ENCODE data around the gene VEZF1.

Gene VEZF1

GRCh38 chr17:57957120-57957850 lies 30.8 kb downstream of the VEZF1 start:
- H3K27ac ChIP-seq (ENCODE audit: low read length) = peak overlapping the region; percentile 24

GRCh38 chr17:57956291-57957119 lies 31.5 kb downstream of the VEZF1 start:
- H3K27ac ChIP-seq (ENCODE audit: low read length) = peak overlapping the region; percentile 93
- H3K9ac ChIP-seq (ENCODE audit: low read length in 2 of 2) = peak overlapping the region in 1 of 2 donors; percentile 86

More at GRCh38 chr17:57957120-57957850, 30.8 kb downstream of the VEZF1 start:
- Histone ChIP-seq H3K4me1 (ENCODE audit: control insufficient read depth, insufficient read depth, low read length) (peaks cover 35% of the 10 kb centered on the region), H3K27me3 (ENCODE audit: control insufficient read depth in 1 of 2, insufficient read depth in 2 of 2, low read length in 2 of 2) (no peaks in the 10 kb centered on the region), H3K9me3 (ENCODE audit: control insufficient read depth in 2 of 2, low read length in 2 of 2) (no peaks in the 10 kb centered on the region), H3K4me3 (ENCODE audit: low read length in 2 of 2) (no peak overlapping the region), H3K36me3 (ENCODE audit: control insufficient read depth in 2 of 2, insufficient read depth in 2 of 2, low read length in 2 of 2) (no peaks in the 10 kb centered on the region), H3K9ac (ENCODE audit: low read length in 2 of 2) (no peak overlapping the region)

GRCh38 chr17:57955183-57955931 lies 32.7 kb downstream of the VEZF1 start, which contains the start of gene CUEDC1:
TSS of gene CUEDC1 (minus strand) at chr17:57955412. CDS start at chr17:57885564, 69,848 bp downstream.
- H3K27me3 ChIP-seq (ENCODE audit: control insufficient read depth in 1 of 2, insufficient read depth in 2 of 2, low read length in 2 of 2) = no peaks in the 10 kb centered on the region
- H3K4me1 ChIP-seq (ENCODE audit: control insufficient read depth, insufficient read depth, low read length) = peaks cover 44% of the 10 kb centered on the region
- H3K9ac ChIP-seq (ENCODE audit: low read length in 2 of 2) = peak within 1 kb of the TSS; percentile 84 to 87

More at GRCh38 chr17:57956291-57957119, 31.5 kb downstream of the VEZF1 start:
- Histone ChIP-seq H3K4me1 (ENCODE audit: control insufficient read depth, insufficient read depth, low read length) (peaks cover 39% of the 10 kb centered on the region), H3K9me3 (ENCODE audit: control insufficient read depth in 2 of 2, low read length in 2 of 2) (no peaks in the 10 kb centered on the region), H3K36me3 (ENCODE audit: control insufficient read depth in 2 of 2, insufficient read depth in 2 of 2, low read length in 2 of 2) (no peaks in the 10 kb centered on the region), H3K27me3 (ENCODE audit: control insufficient read depth in 1 of 2, insufficient read depth in 2 of 2, low read length in 2 of 2) (no peaks in the 10 kb centered on the region), H3K4me3 (ENCODE audit: low read length in 2 of 2) (peak overlapping the region in 1 of 2 donors; percentile 80)

GRCh38 chr17:57954397-57955182 lies 33.5 kb downstream of the VEZF1 start:
- peak overlapping the region; percentile 72 to 77 for H3K4me3 ChIP-seq (ENCODE audit: low read length in 2 of 2)
- no peaks in the 10 kb centered on the region for H3K9me3 ChIP-seq (ENCODE audit: control insufficient read depth in 2 of 2, low read length in 2 of 2)
- H3K4me1 ChIP-seq (ENCODE audit: control insufficient read depth, insufficient read depth, low read length) = peaks cover 49% of the 10 kb centered on the region
- H3K9ac ChIP-seq (ENCODE audit: low read length in 2 of 2) = peak overlapping the region; percentile 81 to 87
- H3K27ac ChIP-seq (ENCODE audit: low read length) = peak overlapping the region; percentile 93
- H3K27me3 ChIP-seq (ENCODE audit: control insufficient read depth in 1 of 2, insufficient read depth in 2 of 2, low read length in 2 of 2) = no peaks in the 10 kb centered on the region
- H3K36me3 ChIP-seq (ENCODE audit: control insufficient read depth in 2 of 2, insufficient read depth in 2 of 2, low read length in 2 of 2) = no peaks in the 10 kb centered on the region

More at GRCh38 chr17:57955183-57955931, 32.7 kb downstream of the VEZF1 start, which contains the start of gene CUEDC1:
- Histone ChIP-seq H3K27ac (ENCODE audit: low read length) (peak within 1 kb of the TSS; percentile 93), H3K36me3 (ENCODE audit: control insufficient read depth in 2 of 2, insufficient read depth in 2 of 2, low read length in 2 of 2) (no peaks in the 10 kb centered on the region), H3K9me3 (ENCODE audit: control insufficient read depth in 2 of 2, low read length in 2 of 2) (no peaks in the 10 kb centered on the region), H3K4me3 (ENCODE audit: low read length in 2 of 2) (peak within 1 kb of the TSS; percentile 80 to 84)

- Histone ChIP-seq H3K27me3 (ENCODE audit: control insufficient read depth in 1 of 2, insufficient read depth in 2 of 2, low read length in 2 of 2) (no peaks in the 10 kb centered on the region), H3K36me3 (ENCODE audit: control insufficient read depth in 2 of 2, insufficient read depth in 2 of 2, low read length in 2 of 2) (no peaks in the 10 kb centered on the region), H3K27ac (ENCODE audit: low read length) (peak overlapping the region; percentile 93), H3K4me1 (ENCODE audit: control insufficient read depth, insufficient read depth, low read length) (peaks cover 56% of the 10 kb centered on the region), H3K9me3 (ENCODE audit: control insufficient read depth in 2 of 2, low read length in 2 of 2) (no peaks in the 10 kb centered on the region), H3K9ac (ENCODE audit: low read length in 2 of 2) (peak overlapping the region; percentile 81 to 87), H3K4me3 (ENCODE audit: low read length in 2 of 2) (peak overlapping the region; percentile 72 to 77)
Measured at GRCh38 chr17:57953705-57954396, 34.2 kb downstream of the VEZF1 start.

- H3K27ac ChIP-seq (ENCODE audit: low read length) = peak overlapping the region; percentile 93
- H3K9ac ChIP-seq (ENCODE audit: low read length in 2 of 2) = peak overlapping the region in 1 of 2 donors; percentile 87
- H3K36me3 ChIP-seq (ENCODE audit: control insufficient read depth in 2 of 2, insufficient read depth in 2 of 2, low read length in 2 of 2) = no peaks in the 10 kb centered on the region
- H3K4me3 ChIP-seq (ENCODE audit: low read length in 2 of 2) = peak overlapping the region; percentile 72 to 77
- H3K27me3 ChIP-seq (ENCODE audit: control insufficient read depth in 1 of 2, insufficient read depth in 2 of 2, low read length in 2 of 2) = no peaks in the 10 kb centered on the region
- H3K4me1 ChIP-seq (ENCODE audit: control insufficient read depth, insufficient read depth, low read length) = peaks cover 62% of the 10 kb centered on the region
- no peaks in the 10 kb centered on the region for H3K9me3 ChIP-seq (ENCODE audit: control insufficient read depth in 2 of 2, low read length in 2 of 2)
Measured at GRCh38 chr17:57953219-57953618, 34.8 kb downstream of the VEZF1 start.

GRCh38 chr17:57949649-57950048 lies 38.4 kb downstream of the VEZF1 start:
- Histone ChIP-seq H3K27me3 (ENCODE audit: control insufficient read depth in 1 of 2, insufficient read depth in 2 of 2, low read length in 2 of 2) (no peaks in the 10 kb centered on the region), H3K27ac (ENCODE audit: low read length) (peak overlapping the region; percentile 89), H3K9ac (ENCODE audit: low read length in 2 of 2) (no peak overlapping the region), H3K4me3 (ENCODE audit: low read length in 2 of 2) (peak overlapping the region in 1 of 2 donors; percentile 8), H3K36me3 (ENCODE audit: control insufficient read depth in 2 of 2, insufficient read depth in 2 of 2, low read length in 2 of 2) (no peaks in the 10 kb centered on the region), H3K4me1 (ENCODE audit: control insufficient read depth, insufficient read depth, low read length) (peaks cover 74% of the 10 kb centered on the region), H3K9me3 (ENCODE audit: control insufficient read depth in 2 of 2, low read length in 2 of 2) (no peaks in the 10 kb centered on the region)

- H3K4me1 ChIP-seq (ENCODE audit: control insufficient read depth, insufficient read depth, low read length) = peaks cover 71% of the 10 kb centered on the region
- no peaks in the 10 kb centered on the region for H3K9me3 ChIP-seq (ENCODE audit: control insufficient read depth in 2 of 2, low read length in 2 of 2)
- H3K27ac ChIP-seq (ENCODE audit: low read length) = peak overlapping the region; percentile 89
- H3K27me3 ChIP-seq (ENCODE audit: control insufficient read depth in 1 of 2, insufficient read depth in 2 of 2, low read length in 2 of 2) = no peaks in the 10 kb centered on the region
- peak overlapping the region; percentile 36 to 66 for H3K9ac ChIP-seq (ENCODE audit: low read length in 2 of 2)
- H3K36me3 ChIP-seq (ENCODE audit: control insufficient read depth in 2 of 2, insufficient read depth in 2 of 2, low read length in 2 of 2) = no peaks in the 10 kb centered on the region
- H3K4me3 ChIP-seq (ENCODE audit: low read length in 2 of 2) = peak overlapping the region; percentile 35 to 53
Measured at GRCh38 chr17:57948555-57949420, 39.3 kb downstream of the VEZF1 start.

GRCh38 chr17:57948169-57948554 lies 39.9 kb downstream of the VEZF1 start:
- Histone ChIP-seq H3K27ac (ENCODE audit: low read length) (peak overlapping the region; percentile 89), H3K9ac (ENCODE audit: low read length in 2 of 2) (peak overlapping the region in 1 of 2 donors; percentile 24), H3K4me1 (ENCODE audit: control insufficient read depth, insufficient read depth, low read length) (peaks cover 71% of the 10 kb centered on the region), H3K36me3 (ENCODE audit: control insufficient read depth in 2 of 2, insufficient read depth in 2 of 2, low read length in 2 of 2) (no peaks in the 10 kb centered on the region), H3K9me3 (ENCODE audit: control insufficient read depth in 2 of 2, low read length in 2 of 2) (no peaks in the 10 kb centered on the region), H3K4me3 (ENCODE audit: low read length in 2 of 2) (peak overlapping the region in 1 of 2 donors; percentile 9), H3K27me3 (ENCODE audit: control insufficient read depth in 1 of 2, insufficient read depth in 2 of 2, low read length in 2 of 2) (no peaks in the 10 kb centered on the region)
